Gastroesophageal sphincter (tissue), 4 donors: ENCODE measurements around the gene EMP2. TPM values are rescaled to one million over a fixed set of nuclear protein-coding genes. Genes with fewer than 3 reads are reported as not detected.
"Not testable (repeated sequence)": the region's sequence is repeated elsewhere in the genome, so short reads cannot be mapped to it uniquely, and the experiment has no call there.

Source experiments
- ATAC-seq: fragments of 150-250 bp; one replicate; pipeline ENCODE4 v1.9.1; 2016; ENCODE audit warnings: mild to moderate bottlenecking, moderate library complexity
- H3K27ac ChIP-seq, 4 donors: fragments of 200-600 bp; sonication (generic) in 3 of 4; 1 replicate in 3 of 4; 2 replicates in 1 of 4; pipeline ENCODE4 v1.5.1; 2016 to 2019
- H3K27me3 ChIP-seq: fragments of 200-600 bp; sonication (generic); one replicate; pipeline ENCODE4 v1.5.1; 2019
- H3K36me3 ChIP-seq, 2 donors: fragments of 200-600 bp; sonication (generic); one replicate each; pipeline ENCODE4 v1.5.1; 2019; ENCODE audit warnings: control low read depth in 1 of 2
- H3K4me1 ChIP-seq, 3 donors: fragments of 200-600 bp; sonication (generic); 1 replicate in 2 of 3; 2 replicates in 1 of 3; pipeline ENCODE4 v1.5.1; 2016 to 2019; ENCODE audit warnings: control low read depth in 2 of 3
- H3K4me3 ChIP-seq, 2 donors: fragments of 200-600 bp; sonication (generic); one replicate each; pipeline ENCODE4 v1.5.1; 2019; ENCODE audit warnings: mild to moderate bottlenecking in 1 of 2, moderate library complexity in 1 of 2
- H3K9me3 ChIP-seq, 3 donors: fragments of 200-600 bp; sonication (generic); one replicate each; pipeline ENCODE4 v1.5.1; 2017 to 2019; ENCODE audit warnings: control low read depth in 2 of 3
- EP300 ChIP-seq: sonication (generic); formaldehyde crosslinking; IDR thresholded peaks from one replicate; pipeline ENCODE4 v1.6.1; 2017; ENCODE audit warnings: antibody characterized with exemption, mild to moderate bottlenecking
- POLR2A ChIP-seq, 2 donors: fragments of 450-650 bp; IDR thresholded peaks; one replicate each; pipeline ENCODE4 v1.6.1; 2017; ENCODE audit warnings: antibody characterized with exemption in 2 of 2, mild to moderate bottlenecking in 2 of 2, moderate library complexity in 1 of 2
- POLR2AphosphoS5 ChIP-seq: sonication (generic); formaldehyde crosslinking; IDR thresholded peaks from one replicate; pipeline ENCODE4 v1.6.1; 2017; ENCODE audit warnings: antibody characterized with exemption
- WGBS, 2 donors: methylation state at CpG; one replicate each; pipeline ENCODE4 v1.1.5; 2018; ENCODE audit warnings: low coverage in 1 of 2; 5-methylcytosine and 5-hydroxymethylcytosine counted together
- total RNA-seq, 4 donors: library from RNA; depleted of rRNA; stranded (reverse); fragments of >200 nt; gene quantifications; one replicate each; pipeline ENCODE4 v1.1.0, GENCODE V29; 2016
- TF ChIP-seq, protein P1 (sequence below), 4 experiments: fragments of 200-600 bp in 2 of 4; fragments of 450-650 bp in 2 of 4; sonication (generic) in 1 of 4; IDR thresholded peaks; one replicate each; pipeline ENCODE4 v1.5.1; 2017 to 2019; ENCODE audit warnings: antibody characterized with exemption in 4 of 4, mild to moderate bottlenecking in 2 of 4, moderate library complexity in 2 of 4

EMP2 gene
- total RNA-seq, 4 donors from 2014 or later, result 52.8 to 94.7 (median 69.7) TPM

DNA sequence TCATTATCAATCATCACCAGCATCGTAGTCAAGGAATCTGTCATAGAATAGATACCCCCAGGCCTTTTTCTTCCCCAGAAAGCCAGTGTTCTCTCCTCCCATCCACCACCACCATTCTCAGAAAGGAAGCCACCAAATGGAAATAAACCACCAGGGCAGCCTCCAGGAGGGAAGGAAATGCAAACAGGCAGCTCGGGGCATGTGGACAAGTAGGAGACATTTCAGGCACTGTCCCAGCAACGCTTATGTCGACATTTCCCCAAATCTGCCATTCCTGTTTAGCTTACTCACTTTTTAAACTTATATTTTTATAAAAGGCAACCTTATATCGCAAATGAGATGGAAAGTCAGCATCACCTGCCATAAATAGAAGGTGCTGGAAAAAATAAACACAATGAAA is 15.8 kb downstream of the EMP2 start:
- WGBS, 2 donors, result 37% methylated on average over 5 of the region's 5 CpGs

GRCh38 chr16:10562361-10562899 is 18.0 kb downstream of the EMP2 start:
- H3K27ac ChIP-seq, result peak overlapping the region in 2 of 4 donors; percentile 30 to 37
- no peak overlapping the region for H3K4me3 ChIP-seq
- no peaks in the 10 kb centered on the region for H3K27me3 ChIP-seq
- peaks cover 0 to 3% of the 10 kb centered on the region in 2 donors for H3K36me3 ChIP-seq
- ATAC-seq, result no peak
- TF ChIP-seq, protein P1, sequence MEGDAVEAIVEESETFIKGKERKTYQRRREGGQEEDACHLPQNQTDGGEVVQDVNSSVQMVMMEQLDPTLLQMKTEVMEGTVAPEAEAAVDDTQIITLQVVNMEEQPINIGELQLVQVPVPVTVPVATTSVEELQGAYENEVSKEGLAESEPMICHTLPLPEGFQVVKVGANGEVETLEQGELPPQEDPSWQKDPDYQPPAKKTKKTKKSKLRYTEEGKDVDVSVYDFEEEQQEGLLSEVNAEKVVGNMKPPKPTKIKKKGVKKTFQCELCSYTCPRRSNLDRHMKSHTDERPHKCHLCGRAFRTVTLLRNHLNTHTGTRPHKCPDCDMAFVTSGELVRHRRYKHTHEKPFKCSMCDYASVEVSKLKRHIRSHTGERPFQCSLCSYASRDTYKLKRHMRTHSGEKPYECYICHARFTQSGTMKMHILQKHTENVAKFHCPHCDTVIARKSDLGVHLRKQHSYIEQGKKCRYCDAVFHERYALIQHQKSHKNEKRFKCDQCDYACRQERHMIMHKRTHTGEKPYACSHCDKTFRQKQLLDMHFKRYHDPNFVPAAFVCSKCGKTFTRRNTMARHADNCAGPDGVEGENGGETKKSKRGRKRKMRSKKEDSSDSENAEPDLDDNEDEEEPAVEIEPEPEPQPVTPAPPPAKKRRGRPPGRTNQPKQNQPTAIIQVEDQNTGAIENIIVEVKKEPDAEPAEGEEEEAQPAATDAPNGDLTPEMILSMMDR (IDR thresholded peaks at IDR 0.05), result no peak
- TF ChIP-seq POLR2A (IDR thresholded peaks at IDR 0.05), result no peak
- TF ChIP-seq POLR2AphosphoS5, result no peak
- TF ChIP-seq EP300, result no peak
- no peaks in the 10 kb centered on the region for H3K9me3 ChIP-seq
- peaks cover 0 to 90% (median 34%) of the 10 kb centered on the region in 3 donors for H3K4me1 ChIP-seq

More for the DNA sequence above, 15.8 kb downstream of the EMP2 start:
- ATAC-seq, result no peak
- H3K27ac ChIP-seq, result peak overlapping the region in 3 of 4 donors; percentile 1 to 52 (median 32)
- no peaks in the 10 kb centered on the region for H3K27me3 ChIP-seq
- TF ChIP-seq POLR2A (IDR thresholded peaks at IDR 0.05) (no peak), EP300 (no peak), POLR2AphosphoS5 (no peak)
- TF ChIP-seq, protein P1 (IDR thresholded peaks at IDR 0.05), result no peak
- H3K4me3 ChIP-seq, result no peak overlapping the region
- peaks cover 0 to 3% of the 10 kb centered on the region in 2 donors for H3K36me3 ChIP-seq
- H3K9me3 ChIP-seq, result no peaks in the 10 kb centered on the region
- peaks cover 0 to 86% (median 24%) of the 10 kb centered on the region in 3 donors for H3K4me1 ChIP-seq

DNA sequence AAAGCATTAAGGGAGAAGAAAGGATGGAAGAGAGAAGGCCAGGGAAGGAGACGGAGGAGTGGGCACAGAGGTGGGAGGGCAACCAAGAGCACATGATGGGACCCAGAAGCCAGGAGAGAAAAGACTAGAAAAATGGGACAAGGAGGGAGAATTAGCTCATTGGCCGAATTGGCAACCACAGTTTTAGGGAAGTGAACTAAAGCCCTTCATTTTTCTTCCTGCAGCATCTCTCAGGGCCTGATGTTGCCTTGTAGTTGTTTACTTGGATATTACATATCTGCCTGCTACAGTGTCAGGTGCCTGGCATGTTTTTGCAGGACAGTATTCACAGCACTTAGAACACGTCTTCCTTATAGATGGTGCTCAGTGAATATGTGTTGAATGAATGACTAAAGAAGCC is 19.0 kb downstream of the EMP2 start:
- no peaks in the 10 kb centered on the region for H3K36me3 ChIP-seq
- WGBS, 2 donors, result 72 to 100% methylated on average over 2 to 3 of the region's 3 CpGs
- H3K27ac ChIP-seq, result peak overlapping the region in 3 of 4 donors; percentile 30 to 83 (median 53)
- no peaks in the 10 kb centered on the region for H3K9me3 ChIP-seq
- peaks cover 0 to 90% (median 35%) of the 10 kb centered on the region in 3 donors for H3K4me1 ChIP-seq
- no peaks in the 10 kb centered on the region for H3K27me3 ChIP-seq
- no peak for ATAC-seq
- TF ChIP-seq POLR2A (IDR thresholded peaks at IDR 0.05) (no peak), EP300 (no peak), POLR2AphosphoS5 (no peak)
- TF ChIP-seq, protein P1 (IDR thresholded peaks at IDR 0.05), result no peak
- H3K4me3 ChIP-seq, result no peak overlapping the region

GRCh38 chr16:10561001-10561400 is 19.4 kb downstream of the EMP2 start:
- no peaks in the 10 kb centered on the region for H3K9me3 ChIP-seq
- TF ChIP-seq, protein P1 (IDR thresholded peaks at IDR 0.05), result no peak
- TF ChIP-seq POLR2A (IDR thresholded peaks at IDR 0.05), result no peak
- peaks cover 0 to 88% (median 31%) of the 10 kb centered on the region in 3 donors for H3K4me1 ChIP-seq
- ATAC-seq, result no peak
- no peaks in the 10 kb centered on the region for H3K36me3 ChIP-seq
- 65 to 89% methylated on average over 3 of the region's 3 CpGs for WGBS, 2 donors
- H3K4me3 ChIP-seq, result no peak overlapping the region
- peak overlapping the region in 3 of 4 donors; percentile 30 to 83 (median 53) for H3K27ac ChIP-seq
- H3K27me3 ChIP-seq, result no peaks in the 10 kb centered on the region

GRCh38 chr16:10559792-10560191 is 20.6 kb downstream of the EMP2 start:
- 83% methylated on average over 1 of the region's 4 CpGs for WGBS, 2 donors
- not testable (repeated sequence) for H3K27me3 ChIP-seq, H3K4me3 ChIP-seq, H3K9me3 ChIP-seq, H3K36me3 ChIP-seq, ATAC-seq
- H3K4me1 ChIP-seq, result peaks cover 0 to 76% (median 31%) of the 10 kb centered on the region in 3 donors
- peak overlapping the region in 3 of 4 donors; percentile 75 to 83 (median 82) for H3K27ac ChIP-seq
